SU-DHL-6 (cell line): ENCODE results near the gene CNIH2.

Experiments used
- CTCF ChIP-seq: fragments of 200-600 bp; sonication (generic); IDR thresholded peaks from one replicate; pipeline ENCODE4 v1.5.1; 2017; ENCODE audit warnings: antibody characterized with exemption, mild to moderate bottlenecking, low read length, moderate library complexity; ENCODE audit not compliant: insufficient read depth, poor library complexity, severe bottlenecking
- EZH2phosphoT487 ChIP-seq: fragments of 200-600 bp; sonication (generic), shearing (Covaris generic); conservative IDR thresholded peaks from 2 replicates; pipeline ENCODE4 v1.6.1; 2018; ENCODE audit warnings: mild to moderate bottlenecking, antibody characterized with exemption, low read length, moderate library complexity, mixed read lengths

GRCh38 chr11:66268952-66269905, 8.7 kb upstream of the CNIH2 start:
- no peak for TF ChIP-seq CTCF
- TF ChIP-seq EZH2phosphoT487, result no peak
